SHP77 treated with DMSO at 0.1 percent for 48 hours (cell line): ENCODE data around the gene MCF2L.
"Not testable (repeated sequence)": the region's sequence is repeated elsewhere in the genome, so short reads cannot be mapped to it uniquely, and the experiment has no call there.

Experiments used
- DNase-seq: peaks from one replicate; lab custom pipeline; 2025; lab: John Stamatoyannopoulos, UW

MCF2L gene

GRCh38 chr13:113050734-113051431, 81.9 kb downstream of the MCF2L start:
- DNase-seq, result no peak

GRCh38 chr13:113051641-113052040, 82.6 kb downstream of the MCF2L start:
- DNase-seq, result no peak

- DNase-seq, result no peak
Measured at GRCh38 chr13:113052206-113052605, 83.2 kb downstream of the MCF2L start.

- no peak for DNase-seq
Measured at GRCh38 chr13:113052971-113053370, 84.0 kb downstream of the MCF2L start.

- DNase-seq, result no peak
Measured at GRCh38 chr13:113053376-113053775, 84.4 kb downstream of the MCF2L start.

- no peak for DNase-seq
Measured at GRCh38 chr13:113053801-113054604, 85.0 kb downstream of the MCF2L start.

GRCh38 chr13:113057084-113057483, 88.1 kb downstream of the MCF2L start:
- no peak for DNase-seq

- DNase-seq, result not testable (repeated sequence)
Measured at GRCh38 chr13:113057559-113057958, 88.5 kb downstream of the MCF2L start.

- no peak for DNase-seq
Measured at GRCh38 chr13:113058129-113058987, 89.3 kb downstream of the MCF2L start.

GRCh38 chr13:113058988-113059850, 90.2 kb downstream of the MCF2L start:
- no peak for DNase-seq

GRCh38 chr13:113059891-113060290, 90.9 kb downstream of the MCF2L start:
- no peak for DNase-seq

GRCh38 chr13:113060557-113061270, 91.7 kb downstream of the MCF2L start:
- DNase-seq, result no peak

GRCh38 chr13:113061271-113061625, 92.2 kb downstream of the MCF2L start:
- DNase-seq, result no peak

- DNase-seq, result no peak
Measured at GRCh38 chr13:113061796-113062425, 92.9 kb downstream of the MCF2L start.

GRCh38 chr13:113062691-113063090, 93.7 kb downstream of the MCF2L start:
- DNase-seq, result no peak

- DNase-seq, result no peak
Measured at GRCh38 chr13:113063091-113063491, 94.1 kb downstream of the MCF2L start.

- DNase-seq, result no peak
Measured at GRCh38 chr13:113064000-113064533, 95.1 kb downstream of the MCF2L start.

GRCh38 chr13:113064534-113065405, 95.8 kb downstream of the MCF2L start:
- no peak for DNase-seq
